H1 (cell line): Measurements from ENCODE around the gene RRP1. TPM values are rescaled to one million over a fixed set of nuclear protein-coding genes. Genes with fewer than 3 reads are reported as not detected.

ENCODE experiments used
- CTCF ChIA-PET: fragments of 300-600 bp; sonication (Branson Sonifier 250); formaldehyde crosslinking; loops from one replicate; lab custom pipeline; 2021; ENCODE audit not compliant: partially characterized antibody; lab: Charles Lee
- POLR2A ChIA-PET: fragments of 300-600 bp; sonication (Branson Sonifier 250); formaldehyde crosslinking; loops from one replicate; lab custom pipeline; 2021; ENCODE audit warnings: inconsistent platforms; ENCODE audit not compliant: partially characterized antibody; lab: Charles Lee
- DNase-seq, 2 experiments: peaks; one replicate each; pipeline versions ENCODE4 v3.0.0 to v3.0.0-alpha.2; 2010 to 2022; ENCODE audit warnings: low spot score in 2 of 2, low read depth in 1 of 2, mixed read lengths in 1 of 2
- FAIRE-seq: peaks from 2 replicates; lab custom pipeline; 2011; peaks lifted over from hg19 to GRCh38; lab: Jason Lieb, UNC
- H2AFZ ChIP-seq: 2 replicates; pipeline ENCODE4 v1.8.1; 2012; ENCODE audit warnings: low read length, inconsistent platforms
- H2AK5ac ChIP-seq: 2 replicates; pipeline ENCODE4 v1.6.1; 2013; ENCODE audit warnings: low read depth, low read length
- H2BK120ac ChIP-seq: replicated peaks from 2 replicates; pipeline ENCODE3; 2013; ENCODE audit warnings: low read depth, low read length, inconsistent platforms
- H2BK12ac ChIP-seq: 2 replicates; pipeline ENCODE4 v1.6.1; 2013; ENCODE audit warnings: low read depth, low read length
- H2BK15ac ChIP-seq: 2 replicates; pipeline ENCODE4 v1.6.1; 2013; ENCODE audit warnings: low read length
- H2BK20ac ChIP-seq: 2 replicates; pipeline ENCODE4 v1.6.1; 2013; ENCODE audit warnings: low read length
- H2BK5ac ChIP-seq: 2 replicates; pipeline ENCODE4 v1.6.1; 2013; ENCODE audit warnings: low read depth, low read length
- H3K14ac ChIP-seq: 2 replicates; pipeline ENCODE4 v1.6.1; 2013; ENCODE audit warnings: inconsistent platforms; ENCODE audit not compliant: insufficient read length
- H3K18ac ChIP-seq: 2 replicates; pipeline ENCODE4 v1.6.1; 2013; ENCODE audit warnings: low read length; ENCODE audit errors: extremely low read depth
- H3K23ac ChIP-seq: 2 replicates; pipeline ENCODE4 v1.6.1; 2013; ENCODE audit warnings: inconsistent platforms; ENCODE audit not compliant: insufficient read length
- H3K23me2 ChIP-seq: 2 replicates; pipeline ENCODE4 v1.6.1; 2013; ENCODE audit warnings: low read depth, low read length
- H3K27ac ChIP-seq: 2 replicates; pipeline ENCODE4 v1.6.1; 2011; ENCODE audit warnings: low read depth, low read length, inconsistent platforms
- H3K27me3 ChIP-seq, 4 experiments: replicated peaks in 1 of 4; 1 replicate in 1 of 4; 2 replicates in 3 of 4; pipeline versions ENCODE4 v1.6.1 to v1.8.1; 2011 to 2013; ENCODE audit warnings: low read length in 3 of 4, mild to moderate bottlenecking in 3 of 4, inconsistent platforms in 2 of 4, mixed read lengths in 2 of 4, moderate library complexity in 1 of 4; ENCODE audit not compliant: control insufficient read depth in 3 of 4, insufficient read depth in 3 of 4; ENCODE audit errors: extremely low read depth in 1 of 4
- H3K36me3 ChIP-seq, 4 experiments: 2 replicates each; pipeline versions ENCODE4 v1.6.1 to v1.8.1; 2011 to 2013; ENCODE audit warnings: mild to moderate bottlenecking in 4 of 4, low read length in 3 of 4, moderate library complexity in 2 of 4, control low read depth in 1 of 4, inconsistent platforms in 1 of 4; ENCODE audit not compliant: insufficient read depth in 4 of 4, control insufficient read depth in 2 of 4
- H3K4ac ChIP-seq: replicated peaks from 2 replicates; pipeline ENCODE3; 2013; ENCODE audit warnings: low read length, low read depth, mixed read lengths, inconsistent platforms; ENCODE audit not compliant: insufficient read length
- H3K4me1 ChIP-seq, 4 experiments: replicated peaks in 1 of 4; 1 replicate in 1 of 4; 2 replicates in 3 of 4; pipeline versions ENCODE4 v1.6.1 to v1.8.1; 2011 to 2013; ENCODE audit warnings: low read length in 3 of 4, inconsistent platforms in 2 of 4, mixed read lengths in 1 of 4; ENCODE audit not compliant: insufficient read depth in 4 of 4, control insufficient read depth in 3 of 4
- H3K4me2 ChIP-seq, 2 experiments: 2 replicates each; pipeline versions ENCODE4 v1.6.1 to v1.8.1; 2011 to 2013; ENCODE audit warnings: low read depth in 2 of 2, low read length in 2 of 2, control low read depth in 1 of 2, inconsistent platforms in 1 of 2, mild to moderate bottlenecking in 1 of 2; ENCODE audit not compliant: insufficient read depth in 1 of 2
- H3K4me3 ChIP-seq, 4 experiments: fragments of 200-600, 300-600 bp in 1 of 4; sonication (generic), shearing (Covaris generic), sonication (Bioruptor Twin) in 1 of 4; 2 replicates each; pipeline versions ENCODE4 v1.5.1 to v1.8.1; 2011 to 2016; ENCODE audit warnings: low read length in 4 of 4, low read depth in 3 of 4, control low read depth in 2 of 4, inconsistent platforms in 2 of 4, mild to moderate bottlenecking in 2 of 4, mixed read lengths in 1 of 4, moderate library complexity in 1 of 4; ENCODE audit not compliant: insufficient read depth in 2 of 4; ENCODE audit errors: extremely low read depth in 1 of 4
- H3K56ac ChIP-seq: replicated peaks from 2 replicates; pipeline ENCODE3; 2013; ENCODE audit warnings: low read depth, mild to moderate bottlenecking, mixed read lengths, low read length, inconsistent platforms; ENCODE audit not compliant: insufficient read length
- H3K79me1 ChIP-seq: 2 replicates; pipeline ENCODE4 v1.6.1; 2013; ENCODE audit warnings: low read depth, low read length, control low read depth
- H3K79me2 ChIP-seq, 2 experiments: 2 replicates each; pipeline versions ENCODE4 v1.6.1 to v1.8.1; 2012 to 2013; ENCODE audit warnings: low read length in 2 of 2, mild to moderate bottlenecking in 2 of 2, inconsistent platforms in 1 of 2; ENCODE audit not compliant: insufficient read depth in 2 of 2, control insufficient read depth in 1 of 2
- H3K9ac ChIP-seq, 4 experiments: replicated peaks in 1 of 4; 1 replicate in 1 of 4; 2 replicates in 3 of 4; pipeline versions ENCODE4 v1.6.1 to v1.8.1; 2011 to 2013; ENCODE audit warnings: low read depth in 3 of 4, low read length in 3 of 4, control low read depth in 2 of 4, mild to moderate bottlenecking in 2 of 4, moderate library complexity in 2 of 4, inconsistent platforms in 1 of 4; ENCODE audit errors: extremely low read depth in 1 of 4
- H3K9me3 ChIP-seq, 2 experiments: 2 replicates each; pipeline versions ENCODE4 v1.6.1 to v1.8.1; 2012 to 2013; ENCODE audit warnings: mild to moderate bottlenecking in 2 of 2, moderate library complexity in 2 of 2, control low read depth in 1 of 2, inconsistent platforms in 1 of 2, low read depth in 1 of 2, low read length in 1 of 2, mixed read lengths in 1 of 2; ENCODE audit not compliant: insufficient read depth in 2 of 2
- H4K20me1 ChIP-seq, 2 experiments: replicated peaks in 1 of 2; 2 replicates each; pipeline versions ENCODE3 to v1.8.1; 2011 to 2013; ENCODE audit warnings: inconsistent platforms in 2 of 2, low read length in 2 of 2, mild to moderate bottlenecking in 1 of 2; ENCODE audit not compliant: insufficient read depth in 2 of 2, control insufficient read depth in 1 of 2
- H4K5ac ChIP-seq: 2 replicates; pipeline ENCODE4 v1.6.1; 2013; ENCODE audit warnings: low read length, low read depth, mixed read lengths, inconsistent platforms; ENCODE audit not compliant: insufficient read length
- H4K8ac ChIP-seq: 2 replicates; pipeline ENCODE4 v1.8.0; 2013; ENCODE audit warnings: mild to moderate bottlenecking, moderate library complexity, low read length, inconsistent platforms; ENCODE audit not compliant: insufficient read depth; ENCODE audit errors: extremely low read depth
- H4K91ac ChIP-seq: replicated peaks from 2 replicates; pipeline ENCODE3; 2013; ENCODE audit warnings: low read length, mixed read lengths, inconsistent platforms; ENCODE audit not compliant: insufficient read length
- BRCA1 ChIP-seq: IDR thresholded peaks from 2 replicates; pipeline ENCODE4 v1.6.1; 2012; ENCODE audit warnings: low read depth, low read length, improper control_type of control experiment
- CBX5 ChIP-seq: fragments of 300-800, 300-1000 bp; sonication (generic); IDR thresholded peaks from 2 replicates; pipeline ENCODE4 v1.7.1; 2016; ENCODE audit warnings: antibody characterized with exemption, low read length, low read depth
- CHD1 ChIP-seq: IDR thresholded peaks from 2 replicates; pipeline ENCODE4 v1.6.1; 2012; ENCODE audit warnings: low read depth, low read length, improper control_type of control experiment
- CTBP2 ChIP-seq: IDR thresholded peaks from 2 replicates; pipeline ENCODE4 v1.7.0; 2011; ENCODE audit warnings: borderline replicate concordance, mild to moderate bottlenecking, moderate library complexity, mixed read lengths, low read length; ENCODE audit not compliant: insufficient read depth, insufficient read length
- SAP30 ChIP-seq: fragments of 300-600 bp; sonication (generic); IDR thresholded peaks from 2 replicates; pipeline ENCODE4 v1.7.1; 2012; ENCODE audit warnings: low read length, moderate library complexity, mild to moderate bottlenecking, inconsistent platforms; ENCODE audit not compliant: insufficient read depth, insufficient replicate concordance
- SP4 ChIP-seq: IDR thresholded peaks from 2 replicates; pipeline ENCODE4 v1.6.1; 2012; ENCODE audit warnings: low read length, inconsistent platforms
- TBP ChIP-seq: IDR thresholded peaks from 2 replicates; pipeline ENCODE4 v1.6.1; 2011; ENCODE audit warnings: low read depth, low read length, improper control_type of control experiment
- TEAD4 ChIP-seq: IDR thresholded peaks from 2 replicates; pipeline ENCODE4 v1.6.1; 2012; ENCODE audit warnings: low read depth, low read length, inconsistent platforms, mixed read lengths
- WGBS, 2 experiments: shearing (Covaris generic) in 1 of 2; methylation state at CpG; one replicate each; pipeline versions ENCODE4 v1.1.6 to v1.1.7; 2013 to 2015; ENCODE audit warnings: low lambda C conversion rate in 2 of 2, mixed read lengths in 2 of 2, inconsistent platforms in 1 of 2, low coverage in 1 of 2, missing lambda C conversion rate in 1 of 2; ENCODE audit not compliant: insufficient replicate concordance in 2 of 2, insufficient coverage in 1 of 2, insufficient read length in 1 of 2; ENCODE audit errors: extremely low coverage in 1 of 2, missing lambda C conversion rate in 1 of 2; 5-methylcytosine and 5-hydroxymethylcytosine counted together
- polyA plus RNA-seq, 7 experiments: library from polyadenylated mRNA; depleted of rRNA in 3 of 7; stranded (reverse) in 5 of 7; unstranded in 2 of 7; fragments of >200 nt in 5 of 7; fragments of 200-250 nt in 2 of 7; gene quantifications; 1 replicate in 5 of 7; 2 replicates in 1 of 7; 4 replicates in 1 of 7; pipeline versions ENCODE4 v1.2.1 to v1.2.3, GENCODE V29; 2011 to 2013; ENCODE audit warnings: missing spikeins in 2 of 7, mixed read lengths in 2 of 7
- total RNA-seq: library from RNA; stranded (reverse); fragmentation: NEBNext Ultra II Directional; extraction: Animal tissue kit (Norgen Biotek cat#: 25700); gene quantifications from 2 replicates; pipeline ENCODE4 v1.2.1, GENCODE V29; 2021

RRP1 gene
- total and polyA plus RNA-seq, 2 of the 8 experiments (the other 6 are each of a cell fraction or from before 2014, with no cell fraction given), result 11.6 to 55.2 TPM

DNA sequence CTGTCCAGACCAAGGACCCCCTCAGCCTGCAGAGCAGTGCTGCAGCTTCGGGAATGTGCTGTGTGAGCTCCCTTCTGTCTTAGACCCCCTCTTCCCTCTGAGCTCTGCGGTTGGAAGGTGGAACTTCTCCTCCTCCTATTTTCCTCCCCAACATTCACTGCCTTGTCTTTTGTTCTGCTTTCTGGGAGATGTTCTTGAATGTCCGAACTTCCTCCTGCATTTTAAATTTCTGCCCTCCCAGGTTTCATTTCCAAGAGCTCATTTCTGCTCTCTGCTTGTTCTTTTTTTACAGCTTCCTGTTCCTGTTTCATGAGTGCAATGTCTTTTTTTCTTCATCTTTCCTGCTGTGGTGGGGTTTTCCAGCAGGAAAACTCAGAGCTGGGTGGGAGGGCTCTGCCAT is 29.3 kb downstream of the RRP1 start:
- no peak overlapping the region for H3K18ac ChIP-seq
- no peak overlapping the region for H3K9ac ChIP-seq
- no peak overlapping the region for H2AK5ac ChIP-seq
- FAIRE-seq (no peak), DNase-seq (no peak)
- H2BK120ac ChIP-seq, result no peak overlapping the region
- no peak overlapping the region for H3K14ac ChIP-seq
- no peaks in the 10 kb centered on the region for H3K79me2 ChIP-seq
- CTCF ChIA-PET, result interaction anchor here (1.2 to 4.1 kb wide), 5 partner anchors 15 to 665 kb away, joined by 3 to 42 read pairs (median 3); no protein-coding TSS in a partner anchor
- no peak overlapping the region for H4K8ac ChIP-seq
- no peaks in the 10 kb centered on the region for H3K36me3 ChIP-seq
- H2BK12ac ChIP-seq, result no peak overlapping the region; the same call in 1 of the 2 replicates
- no peak overlapping the region for H3K23ac ChIP-seq
- no peak overlapping the region for H2BK20ac ChIP-seq
- H3K4me3 ChIP-seq, result no peak overlapping the region
- no peak overlapping the region for H3K27ac ChIP-seq
- TF ChIP-seq SP4 (no peak), CBX5 (no peak), CHD1 (no peak), TEAD4 (no peak), CTBP2 (no peak), TBP (no peak), SAP30 (no peak), BRCA1 (no peak)
- no peak overlapping the region for H2AFZ ChIP-seq
- no peak overlapping the region for H4K5ac ChIP-seq
- H3K56ac ChIP-seq, result no peak overlapping the region
- peaks cover under 1 to 1% of the 10 kb centered on the region in 2 experiments for H4K20me1 ChIP-seq
- no peak overlapping the region for H3K4me2 ChIP-seq
- H3K79me1 ChIP-seq, result no peaks in the 10 kb centered on the region
- H2BK5ac ChIP-seq, result no peak overlapping the region
- POLR2A ChIA-PET, result interaction anchor here (1.3 to 1.6 kb wide), 3 partner anchors 8 to 29 kb away, joined by 4 to 5 read pairs (median 5); partner anchors contain the start of gene RRP1
- peaks cover 0 to 15% of the 10 kb centered on the region in 2 experiments; a peak in 1 of 4 replicates for H3K9me3 ChIP-seq
- H3K4ac ChIP-seq, result no peak overlapping the region
- no peak overlapping the region for H2BK15ac ChIP-seq
- no peak overlapping the region for H4K91ac ChIP-seq
- peaks cover 2% of the 10 kb centered on the region; the same call in 1 of the 2 replicates for H3K23me2 ChIP-seq
- WGBS, 2 experiments, result 89% methylated on average over 3 of the region's 3 CpGs; no CpG with 5 or more reads in 1 of the 2 experiments
- peaks cover 0 to 9% (median 8%) of the 10 kb centered on the region in 4 experiments; a peak in 6 of 7 replicates for H3K4me1 ChIP-seq
- H3K27me3 ChIP-seq, result no peaks in the 10 kb centered on the region
